Immature natural killer cell (primary cell): ENCODE results near the gene TMEM184B. TPM values are rescaled to one million over a fixed set of nuclear protein-coding genes. Genes with fewer than 3 reads are reported as not detected.

Experiments
- DNase-seq, 3 donors: peaks; one replicate each; pipeline ENCODE4 v3.0.0; 2022; ENCODE audit warnings: mixed read lengths in 1 of 3
- H3K27ac Mint-ChIP-seq, 6 donors: one replicate each; pipeline ENCODE4 v1.8.0; 2020; ENCODE audit warnings: mixed read lengths in 6 of 6, mild to moderate bottlenecking in 5 of 6, inconsistent platforms in 4 of 6, moderate library complexity in 3 of 6
- H3K27me3 Mint-ChIP-seq, 3 donors: one replicate each; pipeline ENCODE4 v1.8.0; 2020 to 2021; ENCODE audit warnings: low read depth in 3 of 3, mild to moderate bottlenecking in 3 of 3, mixed read lengths in 3 of 3, moderate library complexity in 3 of 3, inconsistent platforms in 1 of 3
- H3K36me3 Mint-ChIP-seq, 3 donors: one replicate each; pipeline ENCODE4 v1.8.0; 2020; ENCODE audit warnings: mixed read lengths in 3 of 3, inconsistent platforms in 2 of 3, mild to moderate bottlenecking in 2 of 3
- H3K4me1 Mint-ChIP-seq, 2 donors: one replicate each; pipeline ENCODE4 v1.8.0; 2020; ENCODE audit warnings: inconsistent platforms in 2 of 2, mild to moderate bottlenecking in 2 of 2, mixed read lengths in 2 of 2, moderate library complexity in 1 of 2
- H3K4me3 Mint-ChIP-seq, 5 donors: one replicate each; pipeline ENCODE4 v1.8.0; 2020; ENCODE audit warnings: mild to moderate bottlenecking in 5 of 5, mixed read lengths in 5 of 5, inconsistent platforms in 3 of 5, moderate library complexity in 3 of 5
- H3K9me3 Mint-ChIP-seq, 6 donors: one replicate each; pipeline ENCODE4 v1.8.0; 2020; ENCODE audit warnings: mild to moderate bottlenecking in 6 of 6, mixed read lengths in 6 of 6, inconsistent platforms in 4 of 6, moderate library complexity in 3 of 6
- polyA plus RNA-seq, 3 donors: library from polyadenylated mRNA; unstranded; fragments of 300-500 nt; fragmentation: Illumina TruSeq; gene quantifications; one replicate each; pipeline ENCODE4 v1.2.3, GENCODE V29; 2021

TMEM184B gene
- polyA plus RNA-seq, 3 donors from 2014 or later: 12.1 to 50.7 (median 30.3) TPM

GRCh38 chr22:38204784-38205183 is 68.0 kb downstream of the TMEM184B start:
- DNase-seq: peak; percentile 77 to 81 (median 78)
- peaks cover 63 to 69% of the 10 kb centered on the region in 2 donors for H3K4me1 Mint-ChIP-seq
- peaks cover 43 to 49% (median 49%) of the 10 kb centered on the region in 3 donors for H3K27me3 Mint-ChIP-seq
- H3K36me3 Mint-ChIP-seq: no peaks in the 10 kb centered on the region
- H3K27ac Mint-ChIP-seq: peak overlapping the region; percentile 76 to 97 (median 92)
- H3K9me3 Mint-ChIP-seq: peaks cover 0 to under 1% (median 0%) of the 10 kb centered on the region in 6 donors
- peak overlapping the region; percentile 74 to 93 (median 91) for H3K4me3 Mint-ChIP-seq

GRCh38 chr22:38203855-38204514 is 68.8 kb downstream of the TMEM184B start:
- H3K27me3 Mint-ChIP-seq: peaks cover 45 to 49% (median 49%) of the 10 kb centered on the region in 3 donors
- peaks cover 69 to 73% of the 10 kb centered on the region in 2 donors for H3K4me1 Mint-ChIP-seq
- no peaks in the 10 kb centered on the region for H3K36me3 Mint-ChIP-seq
- H3K27ac Mint-ChIP-seq: peak overlapping the region; percentile 76 to 97 (median 92)
- H3K4me3 Mint-ChIP-seq: peak overlapping the region; percentile 89 to 93 (median 92)
- peak in 1 of 3 donors; percentile 27 for DNase-seq
- H3K9me3 Mint-ChIP-seq: peaks cover 0 to 2% (median 0%) of the 10 kb centered on the region in 6 donors

- peaks cover 44 to 50% (median 45%) of the 10 kb centered on the region in 3 donors for H3K27me3 Mint-ChIP-seq
- peak; percentile 55 to 59 (median 58) for DNase-seq
- H3K36me3 Mint-ChIP-seq: no peaks in the 10 kb centered on the region
- H3K27ac Mint-ChIP-seq: peak overlapping the region; percentile 76 to 97 (median 94)
- peaks cover 70 to 75% of the 10 kb centered on the region in 2 donors for H3K4me1 Mint-ChIP-seq
- H3K9me3 Mint-ChIP-seq: peaks cover 0 to 2% (median 0%) of the 10 kb centered on the region in 6 donors
- H3K4me3 Mint-ChIP-seq: peak overlapping the region; percentile 89 to 93 (median 92)
Observed at GRCh38 chr22:38203090-38203810, 69.6 kb downstream of the TMEM184B start.

- Mint-ChIP-seq H3K4me1 (peaks cover 65 to 68% of the 10 kb centered on the region in 2 donors), H3K9me3 (peaks cover 0 to 2% (median 0%) of the 10 kb centered on the region in 6 donors), H3K27ac (peak overlapping the region; percentile 76 to 97 (median 94)), H3K4me3 (peak overlapping the region; percentile 89 to 93 (median 92)), H3K27me3 (peaks cover 43 to 45% (median 44%) of the 10 kb centered on the region in 3 donors), H3K36me3 (no peaks in the 10 kb centered on the region)
- DNase-seq: peak; percentile 79 to 85 (median 85)
Observed at GRCh38 chr22:38202437-38203089, 70.2 kb downstream of the TMEM184B start.

- Mint-ChIP-seq H3K4me3 (peak within 1 kb of the TSS; percentile 91 to 97 (median 92)), H3K4me1 (peaks cover 65 to 68% of the 10 kb centered on the region in 2 donors), H3K27me3 (peaks cover 40 to 44% (median 44%) of the 10 kb centered on the region in 3 donors), H3K36me3 (no peaks in the 10 kb centered on the region), H3K9me3 (peaks cover 0 to 2% (median 0%) of the 10 kb centered on the region in 6 donors), H3K27ac (peak within 1 kb of the TSS; percentile 99 to 100 (median 100))
- DNase-seq: peak; percentile 89 to 90 (median 90)
Observed at GRCh38 chr22:38201711-38202436, 70.9 kb downstream of the TMEM184B start, which contains the start of gene MAFF. Gene MAFF (plus strand): TSS chr22:38201994. CDS start chr22:38213854, 11,860 bp downstream.

- Mint-ChIP-seq H3K4me3 (peak overlapping the region; percentile 89 to 97 (median 92)), H3K9me3 (peaks cover 0 to 2% (median 0%) of the 10 kb centered on the region in 6 donors), H3K4me1 (peaks cover 64 to 65% of the 10 kb centered on the region in 2 donors), H3K27me3 (peaks cover 40 to 44% (median 40%) of the 10 kb centered on the region in 3 donors), H3K27ac (peak overlapping the region; percentile 99 to 100 (median 100)), H3K36me3 (no peaks in the 10 kb centered on the region)
- no peak for DNase-seq
Observed at GRCh38 chr22:38201371-38201710, 71.5 kb downstream of the TMEM184B start.

- H3K4me3 Mint-ChIP-seq: peak overlapping the region in 4 of 5 donors; percentile 6 to 90 (median 44)
- H3K9me3 Mint-ChIP-seq: peaks cover 0 to 2% (median 0%) of the 10 kb centered on the region in 6 donors
- no peak for DNase-seq
- no peaks in the 10 kb centered on the region for H3K36me3 Mint-ChIP-seq
- peaks cover 34 to 39% (median 36%) of the 10 kb centered on the region in 3 donors for H3K27me3 Mint-ChIP-seq
- H3K4me1 Mint-ChIP-seq: peaks cover 52 to 56% of the 10 kb centered on the region in 2 donors
- H3K27ac Mint-ChIP-seq: peak overlapping the region; percentile 99 to 100 (median 100)
Observed at GRCh38 chr22:38199826-38200559, 72.8 kb downstream of the TMEM184B start.

GRCh38 chr22:38196791-38197419 is 75.9 kb downstream of the TMEM184B start:
- H3K27me3 Mint-ChIP-seq: peaks cover 13 to 24% (median 20%) of the 10 kb centered on the region in 3 donors
- no peak overlapping the region for H3K27ac Mint-ChIP-seq
- DNase-seq: no peak
- H3K36me3 Mint-ChIP-seq: no peaks in the 10 kb centered on the region
- no peak overlapping the region for H3K4me3 Mint-ChIP-seq
- peaks cover 39% of the 10 kb centered on the region in 2 donors for H3K4me1 Mint-ChIP-seq
- H3K9me3 Mint-ChIP-seq: peaks cover 0 to 2% (median 0%) of the 10 kb centered on the region in 6 donors

GRCh38 chr22:38193580-38193979 is 79.2 kb downstream of the TMEM184B start:
- Mint-ChIP-seq H3K4me1 (peaks cover 10% of the 10 kb centered on the region in 2 donors), H3K27me3 (peaks cover 0 to 4% (median 2%) of the 10 kb centered on the region in 3 donors), H3K9me3 (no peaks in the 10 kb centered on the region), H3K36me3 (no peaks in the 10 kb centered on the region), H3K4me3 (no peak overlapping the region), H3K27ac (no peak overlapping the region)
- DNase-seq: no peak

- no peaks in the 10 kb centered on the region for H3K9me3 Mint-ChIP-seq
Observed at GRCh38 chr22:38192475-38192863, 80.3 kb downstream of the TMEM184B start.

GRCh38 chr22:38191731-38192474 is 80.9 kb downstream of the TMEM184B start:
- Mint-ChIP-seq H3K4me3 (no peak overlapping the region), H3K4me1 (peaks cover 8% of the 10 kb centered on the region in 2 donors), H3K36me3 (no peaks in the 10 kb centered on the region), H3K9me3 (no peaks in the 10 kb centered on the region), H3K27me3 (peaks cover 2 to 4% (median 2%) of the 10 kb centered on the region in 3 donors), H3K27ac (peak overlapping the region in 2 of 6 donors; percentile 34 to 39)
- DNase-seq: no peak

More at GRCh38 chr22:38192475-38192863, 80.3 kb downstream of the TMEM184B start:
- peak overlapping the region in 1 of 6 donors; percentile 39 for H3K27ac Mint-ChIP-seq
- peaks cover under 1 to 3% (median 2%) of the 10 kb centered on the region in 3 donors for H3K27me3 Mint-ChIP-seq
- no peak for DNase-seq
- peaks cover 8% of the 10 kb centered on the region in 2 donors for H3K4me1 Mint-ChIP-seq
- no peaks in the 10 kb centered on the region for H3K36me3 Mint-ChIP-seq
- H3K4me3 Mint-ChIP-seq: no peak overlapping the region
